Ishikawa (cell line): Measurements from ENCODE around the gene DPYSL3.

Experiments used
- CEBPB ChIP-seq: IDR thresholded peaks from 2 replicates; pipeline ENCODE4 v1.6.1; 2012
- CREB1 ChIP-seq: IDR thresholded peaks from 2 replicates; pipeline ENCODE4 v1.6.1; 2012; ENCODE audit warnings: low read depth
- EGR1 ChIP-seq: IDR thresholded peaks from 2 replicates; pipeline ENCODE4 v1.6.1; 2012
- EP300 ChIP-seq: IDR thresholded peaks from 2 replicates; pipeline ENCODE4 v1.6.1; 2012; ENCODE audit warnings: borderline replicate concordance
- FOXM1 ChIP-seq: IDR thresholded peaks from 2 replicates; pipeline ENCODE4 v1.6.1; 2012; ENCODE audit warnings: low read depth, borderline replicate concordance
- NFIC ChIP-seq: IDR thresholded peaks from 2 replicates; pipeline ENCODE4 v1.6.1; 2012
- RAD21 ChIP-seq: IDR thresholded peaks from 2 replicates; pipeline ENCODE4 v1.6.1; 2012; ENCODE audit warnings: low read depth
- REST ChIP-seq: IDR thresholded peaks from 2 replicates; pipeline ENCODE4 v1.6.1; 2012; ENCODE audit warnings: low read depth, mild to moderate bottlenecking
- TAF1 ChIP-seq: IDR thresholded peaks from 2 replicates; pipeline ENCODE4 v1.6.1; 2012; ENCODE audit warnings: low read depth, mild to moderate bottlenecking
- TCF12 ChIP-seq: IDR thresholded peaks from 2 replicates; pipeline ENCODE4 v1.6.1; 2012; ENCODE audit warnings: low read depth
- TEAD4 ChIP-seq: IDR thresholded peaks from 2 replicates; pipeline ENCODE4 v1.6.1; 2012
- YY1 ChIP-seq: IDR thresholded peaks from 2 replicates; pipeline ENCODE4 v1.6.1; 2012; ENCODE audit warnings: low read depth
- ZBTB7A ChIP-seq: IDR thresholded peaks from 2 replicates; pipeline ENCODE4 v1.6.1; 2012; ENCODE audit warnings: low read depth
- TF ChIP-seq, protein P1 (sequence below): IDR thresholded peaks from 2 replicates; pipeline ENCODE4 v1.6.1; 2012
- TF ChIP-seq, protein P2 (sequence below): IDR thresholded peaks from 2 replicates; pipeline ENCODE4 v1.6.1; 2012

The DPYSL3 gene

GRCh38 chr5:147448766-147449165, 61.1 kb downstream of the DPYSL3 start:
- no peak for TF ChIP-seq CREB1
- no peak for TF ChIP-seq EP300
- TF ChIP-seq NFIC = no peak
- no peak for TF ChIP-seq FOXM1
- TF ChIP-seq, protein P1, sequence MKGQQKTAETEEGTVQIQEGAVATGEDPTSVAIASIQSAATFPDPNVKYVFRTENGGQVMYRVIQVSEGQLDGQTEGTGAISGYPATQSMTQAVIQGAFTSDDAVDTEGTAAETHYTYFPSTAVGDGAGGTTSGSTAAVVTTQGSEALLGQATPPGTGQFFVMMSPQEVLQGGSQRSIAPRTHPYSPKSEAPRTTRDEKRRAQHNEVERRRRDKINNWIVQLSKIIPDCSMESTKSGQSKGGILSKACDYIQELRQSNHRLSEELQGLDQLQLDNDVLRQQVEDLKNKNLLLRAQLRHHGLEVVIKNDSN = no peak
- TF ChIP-seq, protein P2, sequence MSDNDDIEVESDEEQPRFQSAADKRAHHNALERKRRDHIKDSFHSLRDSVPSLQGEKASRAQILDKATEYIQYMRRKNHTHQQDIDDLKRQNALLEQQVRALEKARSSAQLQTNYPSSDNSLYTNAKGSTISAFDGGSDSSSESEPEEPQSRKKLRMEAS = no peak
- no peak for TF ChIP-seq TAF1
- no peak for TF ChIP-seq CEBPB
- TF ChIP-seq RAD21 = no peak
- TF ChIP-seq ZBTB7A = no peak
- TF ChIP-seq TEAD4 = no peak

DNA sequence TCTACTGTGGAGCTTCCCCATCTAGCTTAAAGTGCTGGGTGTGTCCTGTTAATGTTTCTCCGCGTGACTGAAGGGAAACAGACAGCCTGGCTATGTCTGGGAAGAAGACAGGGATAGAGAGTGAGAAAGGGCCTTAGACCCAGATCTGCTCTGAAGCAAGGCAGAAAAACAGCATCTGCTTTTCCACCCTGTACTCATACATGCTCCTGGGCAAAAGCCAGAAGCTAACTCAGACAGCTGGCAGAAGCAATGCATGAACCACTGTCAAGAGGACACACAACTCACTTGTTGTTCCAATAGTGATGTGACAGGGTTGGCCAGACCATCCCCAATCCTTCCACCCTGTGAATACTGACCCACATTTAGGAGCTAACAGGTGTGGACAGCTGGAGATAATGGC, 63.3 kb downstream of the DPYSL3 start:
- TF ChIP-seq TAF1 (no peak), CEBPB (no peak), ZBTB7A (no peak), FOXM1 (no peak), EGR1 (no peak), NFIC (no peak), RAD21 (no peak), EP300 (no peak), TEAD4 (no peak), CREB1 (no peak), TCF12 (no peak), REST (no peak), YY1 (no peak)
- TF ChIP-seq, protein P2 = no peak
- TF ChIP-seq, protein P1 = no peak

DNA sequence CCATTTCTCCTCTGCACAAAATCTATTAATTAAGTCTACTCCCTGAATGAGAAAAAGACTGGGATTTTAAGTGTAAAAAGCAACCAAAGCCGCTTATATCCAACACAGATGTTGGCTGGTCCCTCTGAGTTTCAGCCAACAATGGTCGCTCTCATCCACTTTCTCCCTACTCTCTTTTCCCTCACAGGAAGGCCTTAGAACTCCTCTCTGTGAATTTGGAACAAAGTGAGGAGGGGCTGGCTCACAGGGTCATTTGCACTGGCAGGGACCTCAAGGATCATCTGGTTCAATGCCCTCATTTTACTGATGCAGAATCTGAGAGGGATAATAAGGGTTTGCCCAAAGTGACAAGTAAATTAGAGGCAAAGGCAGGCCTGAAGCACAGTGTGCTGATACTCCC, 64.0 kb downstream of the DPYSL3 start:
- TF ChIP-seq TCF12 (no peak), EGR1 (no peak), CREB1 (no peak), TAF1 (no peak), EP300 (no peak), YY1 (no peak), NFIC (no peak), REST (no peak), CEBPB (no peak), TEAD4 (no peak), RAD21 (no peak), ZBTB7A (no peak), FOXM1 (no peak)
- TF ChIP-seq, protein P2 = no peak
- TF ChIP-seq, protein P1 = no peak

DNA sequence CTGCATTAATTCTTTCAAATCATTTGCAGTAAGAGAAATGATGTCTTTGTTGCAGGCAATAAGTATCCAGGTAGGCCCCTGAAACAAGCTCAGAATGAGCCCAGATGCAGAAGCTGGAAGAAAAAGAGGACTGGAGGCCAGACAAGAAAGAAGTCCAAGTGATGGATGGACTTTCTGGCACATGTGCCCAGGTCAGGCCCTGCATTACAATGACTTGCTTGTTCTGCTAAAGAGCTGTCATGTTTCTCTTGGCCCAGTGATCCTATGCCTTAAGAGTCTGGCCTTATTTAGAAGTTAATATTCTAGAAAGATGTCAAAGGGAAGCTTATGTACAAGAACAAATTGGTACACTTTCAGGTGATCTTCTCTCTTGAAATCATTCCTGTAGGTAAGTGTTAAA, 64.8 kb downstream of the DPYSL3 start:
- TF ChIP-seq TCF12 = no peak
- TF ChIP-seq EGR1 = no peak
- TF ChIP-seq RAD21 = no peak
- TF ChIP-seq, protein P2 = no peak
- no peak for TF ChIP-seq REST
- TF ChIP-seq, protein P1 = no peak
- TF ChIP-seq EP300 = no peak
